ENCODE data around the gene EFCAB11.

The EFCAB11 gene

GRCh38 chr14:89755816-89756215, 198.7 kb downstream of the EFCAB11 start:
- no peak for DNase-seq

DNA sequence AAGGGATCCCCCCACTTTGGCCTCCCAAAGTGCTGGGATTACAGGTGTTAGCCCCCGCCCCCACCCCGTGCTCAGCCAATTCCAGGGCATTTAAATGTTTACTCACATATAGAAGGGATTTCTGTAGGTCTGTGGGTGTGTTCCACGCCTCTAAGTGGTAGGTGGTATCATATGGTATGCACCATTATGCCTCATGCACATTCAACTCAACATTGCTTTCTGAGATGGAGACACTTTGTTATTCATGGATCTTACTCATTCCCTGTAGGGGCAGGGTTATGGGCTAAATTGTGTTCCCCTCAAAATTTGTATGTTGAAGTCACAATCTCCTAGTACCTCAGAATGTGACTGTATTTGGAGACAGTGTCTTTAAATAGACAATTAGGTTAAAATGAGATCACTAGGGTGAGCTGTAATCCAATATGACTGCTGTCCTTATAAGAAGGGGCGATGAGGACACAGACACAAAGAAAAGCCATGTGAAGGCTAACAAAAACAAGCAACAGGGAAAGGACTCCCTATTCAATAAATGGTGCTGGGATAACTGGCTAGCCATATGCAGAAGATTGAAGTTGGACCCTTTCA, 200.6 kb downstream of the EFCAB11 start:
- no peak for DNase-seq

DNA sequence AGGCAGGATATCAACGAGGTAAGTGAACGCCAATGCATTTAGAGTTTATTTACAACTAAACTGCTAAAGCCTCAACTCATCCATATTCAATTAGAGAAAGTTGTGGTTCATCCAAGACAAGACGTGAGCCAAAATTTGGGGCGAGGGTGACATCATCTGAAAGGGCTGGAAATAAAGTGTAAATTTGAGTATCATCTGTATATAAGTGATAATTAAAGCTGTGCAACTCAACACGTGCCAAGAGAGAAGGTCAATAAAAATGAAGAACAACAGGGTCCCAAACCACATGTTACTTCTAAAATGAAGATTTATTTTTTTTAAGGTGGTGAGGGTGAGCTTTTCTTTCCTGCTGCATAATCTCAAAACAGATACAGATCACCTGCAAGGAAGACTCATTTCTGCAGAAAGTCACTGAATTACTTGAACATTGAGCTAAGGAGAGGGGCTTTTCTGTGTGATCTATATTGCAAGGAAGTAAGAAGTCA, 203.6 kb downstream of the EFCAB11 start:
- no peak for DNase-seq

DNA sequence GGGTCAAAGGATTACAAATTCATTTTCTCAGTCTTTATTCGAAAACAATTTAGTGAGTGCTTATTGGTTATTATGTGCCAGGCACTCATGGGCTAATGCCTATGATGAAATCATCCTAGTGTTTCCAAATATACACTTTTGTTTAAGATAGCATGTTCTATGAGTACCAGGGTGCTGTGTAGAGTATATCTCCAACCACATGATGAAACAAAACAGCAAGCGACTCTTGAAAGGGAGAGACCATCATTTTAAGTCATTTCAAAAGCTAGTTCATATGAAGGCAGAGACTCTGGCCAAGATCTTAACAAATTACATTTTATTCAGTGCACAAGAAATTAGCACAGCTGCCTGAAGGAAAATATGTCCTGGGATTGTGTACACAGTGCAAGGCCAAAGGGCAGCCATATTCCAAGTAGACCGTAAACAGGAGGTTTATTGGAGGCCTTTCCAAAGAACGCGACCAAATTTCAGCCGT, 204.2 kb downstream of the EFCAB11 start:
- no peak for DNase-seq

DNA sequence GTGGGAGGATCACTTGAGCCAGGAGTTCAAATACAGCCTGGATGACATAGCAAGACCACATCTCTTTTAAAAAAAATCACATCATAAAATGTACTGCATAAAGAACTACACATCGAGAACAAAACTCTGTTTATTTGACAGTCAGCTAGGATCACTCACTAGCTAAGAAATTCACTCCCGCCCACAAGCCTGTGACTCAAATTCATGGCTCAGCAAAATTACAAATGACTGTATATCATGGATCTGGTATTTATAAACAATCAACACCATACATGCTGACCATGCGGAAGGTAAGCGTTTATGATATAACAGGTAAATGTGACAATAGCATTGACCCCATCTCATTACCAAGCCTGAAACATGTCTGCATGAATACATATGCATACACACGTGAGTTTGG, 206.5 kb downstream of the EFCAB11 start:
- no peak for DNase-seq

DNA sequence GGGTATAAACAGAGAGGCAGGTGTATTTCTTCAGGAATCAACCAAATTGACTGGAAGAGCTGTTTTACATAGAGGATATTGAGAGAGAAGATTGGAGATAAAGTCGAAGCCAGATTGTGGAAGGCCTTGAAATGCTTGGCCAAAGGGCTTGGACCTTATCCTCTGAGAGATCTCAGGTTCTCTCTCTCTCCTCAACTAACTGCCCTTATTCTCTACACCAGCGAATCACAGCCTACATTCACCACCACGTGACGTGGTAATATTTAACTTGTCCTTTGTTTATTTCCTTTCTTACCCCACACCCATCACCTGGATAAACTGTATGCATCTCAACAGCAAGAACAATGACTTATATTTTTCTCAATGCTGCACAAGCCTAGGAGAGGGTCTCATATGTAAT, 207.4 kb downstream of the EFCAB11 start:
- DNase-seq, result no peak

DNA sequence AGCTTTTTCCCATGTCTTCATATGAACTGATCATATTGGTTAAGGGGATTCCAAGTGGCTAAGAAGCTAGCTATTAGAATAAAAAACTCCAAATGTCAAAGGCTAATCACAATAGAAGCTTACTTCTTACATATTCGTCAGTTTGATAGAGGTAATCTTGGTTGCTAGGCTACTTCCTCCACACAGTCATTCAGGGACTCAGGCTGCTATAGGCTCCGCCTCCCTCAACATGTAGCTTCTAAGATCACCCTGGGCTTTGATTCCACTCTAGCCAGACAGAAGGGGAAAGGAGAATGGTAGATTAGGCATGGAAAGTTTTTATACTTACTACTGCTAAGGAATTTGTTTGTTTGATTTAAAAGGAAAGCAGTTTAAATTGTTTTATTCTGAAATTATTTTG, 207.9 kb downstream of the EFCAB11 start:
- DNase-seq, result no peak

GRCh38 chr14:89746135-89746534, 208.4 kb downstream of the EFCAB11 start:
- DNase-seq, result no peak

All from activated CD4-positive, CD25-positive, alpha-beta regulatory T cell (primary cell).